Tibial nerve (tissue), 4 donors: Measurements from ENCODE around the gene KAT6B.

ENCODE experiments used
- EP300 ChIP-seq, 2 donors: sonication (generic); formaldehyde crosslinking; IDR thresholded peaks; one replicate each; pipeline ENCODE4 v1.6.1; 2017; ENCODE audit warnings: antibody characterized with exemption in 2 of 2, mild to moderate bottlenecking in 1 of 2
- POLR2A ChIP-seq, 2 donors: fragments of 450-650 bp; IDR thresholded peaks; one replicate each; pipeline ENCODE4 v1.6.1; 2017; ENCODE audit warnings: antibody characterized with exemption in 2 of 2, mild to moderate bottlenecking in 2 of 2, moderate library complexity in 2 of 2
- TF ChIP-seq, protein P1 (sequence below), 5 experiments: fragments of 200-600 bp in 3 of 5; fragments of 450-650 bp in 2 of 5; sonication (generic) in 3 of 5; IDR thresholded peaks; one replicate each; pipeline ENCODE4 v1.5.1; 2016 to 2019; ENCODE audit warnings: antibody characterized with exemption in 5 of 5, mild to moderate bottlenecking in 3 of 5, moderate library complexity in 2 of 5

DNA sequence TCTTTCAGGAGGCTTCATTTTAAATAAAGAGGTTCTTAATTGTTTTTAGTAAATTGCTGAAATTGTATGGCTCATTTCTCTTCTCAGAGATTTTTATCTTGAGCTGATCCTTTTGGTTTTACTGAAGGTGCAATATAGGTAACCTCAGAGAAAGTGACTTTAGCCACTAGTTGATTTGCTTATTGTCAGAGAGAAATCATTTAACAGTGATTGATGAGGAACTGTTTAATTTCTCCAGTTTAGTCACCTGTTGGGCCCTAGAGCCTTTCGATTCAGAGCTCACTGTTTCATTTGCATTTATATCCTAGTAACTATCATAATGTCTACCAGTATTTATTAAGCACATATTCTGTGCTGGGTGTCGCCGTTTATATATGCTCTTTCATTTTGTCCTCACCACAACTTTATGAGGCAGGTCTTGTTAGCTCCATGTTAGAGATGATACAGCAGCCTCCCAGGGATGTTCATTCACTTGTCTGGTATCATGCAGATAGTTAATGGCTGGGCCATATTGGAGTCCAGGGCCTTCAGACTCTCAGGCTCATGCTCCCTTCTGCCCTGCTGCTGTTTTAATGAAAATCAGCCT is 42.1 kb downstream of the KAT6B start:
- TF ChIP-seq, protein P1, sequence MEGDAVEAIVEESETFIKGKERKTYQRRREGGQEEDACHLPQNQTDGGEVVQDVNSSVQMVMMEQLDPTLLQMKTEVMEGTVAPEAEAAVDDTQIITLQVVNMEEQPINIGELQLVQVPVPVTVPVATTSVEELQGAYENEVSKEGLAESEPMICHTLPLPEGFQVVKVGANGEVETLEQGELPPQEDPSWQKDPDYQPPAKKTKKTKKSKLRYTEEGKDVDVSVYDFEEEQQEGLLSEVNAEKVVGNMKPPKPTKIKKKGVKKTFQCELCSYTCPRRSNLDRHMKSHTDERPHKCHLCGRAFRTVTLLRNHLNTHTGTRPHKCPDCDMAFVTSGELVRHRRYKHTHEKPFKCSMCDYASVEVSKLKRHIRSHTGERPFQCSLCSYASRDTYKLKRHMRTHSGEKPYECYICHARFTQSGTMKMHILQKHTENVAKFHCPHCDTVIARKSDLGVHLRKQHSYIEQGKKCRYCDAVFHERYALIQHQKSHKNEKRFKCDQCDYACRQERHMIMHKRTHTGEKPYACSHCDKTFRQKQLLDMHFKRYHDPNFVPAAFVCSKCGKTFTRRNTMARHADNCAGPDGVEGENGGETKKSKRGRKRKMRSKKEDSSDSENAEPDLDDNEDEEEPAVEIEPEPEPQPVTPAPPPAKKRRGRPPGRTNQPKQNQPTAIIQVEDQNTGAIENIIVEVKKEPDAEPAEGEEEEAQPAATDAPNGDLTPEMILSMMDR (IDR thresholded peaks at IDR 0.05): no peak
- no peak for TF ChIP-seq POLR2A (IDR thresholded peaks at IDR 0.05)
- TF ChIP-seq EP300 (IDR thresholded peaks at IDR 0.05): no peak
